Transverse colon (tissue), 4 donors: ENCODE results near the gene OR10G3. TPM values are rescaled to one million over a fixed set of nuclear protein-coding genes. Genes with fewer than 3 reads are reported as not detected.

Experiments
- DNase-seq: peaks from one replicate; pipeline ENCODE4 v3.0.0-alpha.2; 2019
- H3K27ac ChIP-seq, 4 donors: fragments of 200-600 bp; sonication (generic); 2 replicates each; pipeline ENCODE4 v1.5.1; 2016 to 2018; ENCODE audit warnings: inconsistent platforms in 4 of 4
- H3K27me3 ChIP-seq: fragments of 200-600 bp; sonication (generic); 2 replicates; pipeline ENCODE4 v1.5.1; 2017; ENCODE audit warnings: inconsistent platforms
- H3K36me3 ChIP-seq, 4 donors: fragments of 200-600 bp; sonication (generic); 2 replicates each; pipeline ENCODE4 v1.5.1; 2017 to 2019; ENCODE audit warnings: inconsistent platforms in 4 of 4
- H3K4me1 ChIP-seq, 4 donors: fragments of 200-600 bp; sonication (generic); 2 replicates each; pipeline ENCODE4 v1.5.1; 2017 to 2020; ENCODE audit warnings: inconsistent platforms in 4 of 4
- H3K4me3 ChIP-seq, 4 donors: fragments of 200-600 bp; sonication (generic); 1 replicate in 1 of 4; 2 replicates in 3 of 4; pipeline versions ENCODE4 v1.5.1 to v1.6.1; 2017 to 2019; ENCODE audit warnings: inconsistent platforms in 4 of 4
- H3K9me3 ChIP-seq, 2 donors: fragments of 200-600 bp; sonication (generic); 2 replicates each; pipeline ENCODE4 v1.5.1; 2017 to 2019; ENCODE audit warnings: inconsistent platforms in 2 of 2
- EP300 ChIP-seq: sonication (generic); formaldehyde crosslinking; IDR thresholded peaks from one replicate; pipeline ENCODE4 v1.6.1; 2017; ENCODE audit warnings: antibody characterized with exemption, low read depth
- POLR2A ChIP-seq: fragments of 450-650 bp; IDR thresholded peaks from one replicate; pipeline ENCODE4 v1.6.1; 2016; ENCODE audit warnings: antibody characterized with exemption, mild to moderate bottlenecking, moderate library complexity
- POLR2AphosphoS5 ChIP-seq, 3 donors: sonication (generic); formaldehyde crosslinking; IDR thresholded peaks; one replicate each; pipeline ENCODE4 v1.6.1; 2016; ENCODE audit warnings: antibody characterized with exemption in 3 of 3
- WGBS, 2 donors: methylation state at CpG; one replicate each; pipeline ENCODE4 v1.1.5; 2018; ENCODE audit warnings: low coverage in 1 of 2; 5-methylcytosine and 5-hydroxymethylcytosine counted together
- in situ Hi-C, 4 donors: fragments of 200-750 bp; cut with MboI; loops; one replicate each; pipeline versions ENCODE4 v1.15.0 to v1.15.1; 2017; ENCODE audit warnings: low sequenced_read_pairs in 3 of 4, low pct_ligation_motif_present in 1 of 4, low pct_unique_long_range_greater_than_20kb in 1 of 4
- intact Hi-C: fragments of 100-400 bp; cut with DNase I; formaldehyde crosslinking; loops from one replicate; pipeline ENCODE4 v1.15.1; 2023; ENCODE audit warnings: low total_unique reads
- total RNA-seq, 4 donors: library from RNA; depleted of rRNA; stranded (reverse); fragments of >200 nt; gene quantifications; one replicate each; pipeline ENCODE4 v1.1.0, GENCODE V29; 2016
- TF ChIP-seq, protein P1 (sequence below), 5 experiments: fragments of 200-600 bp in 3 of 5; fragments of 450-650 bp in 2 of 5; sonication (generic) in 3 of 5; IDR thresholded peaks; 1 replicate in 2 of 5; 2 replicates in 3 of 5; pipeline ENCODE4 v1.5.1; 2016 to 2017; ENCODE audit warnings: antibody characterized with exemption in 5 of 5, inconsistent platforms in 3 of 5, mild to moderate bottlenecking in 2 of 5, moderate library complexity in 1 of 5

The OR10G3 gene
- total RNA-seq, 4 donors from 2014 or later = not detected

GRCh38 chr14:21526672-21527317 is 53.1 kb downstream of the OR10G3 start:
- intact Hi-C loops = no loop called here
- H3K4me3 ChIP-seq = peak overlapping the region; percentile 50 to 73 (median 62)
- no peak for DNase-seq

GRCh38 chr14:21525962-21526671 is 53.8 kb downstream of the OR10G3 start, which contains the start of gene SALL2:
Gene SALL2, minus strand, starts transcription at chr14:21526346. Its CDS starts 219 bp downstream, at chr14:21526127.
- peaks cover 0 to 15% (median 3%) of the 10 kb centered on the region in 4 donors for H3K4me1 ChIP-seq
- H3K27ac ChIP-seq = peak within 1 kb of the TSS; percentile 70 to 84 (median 78)
- H3K9me3 ChIP-seq = no peaks in the 10 kb centered on the region
- no peaks in the 10 kb centered on the region for H3K27me3 ChIP-seq
- H3K4me3 ChIP-seq = peak within 1 kb of the TSS; percentile 50 to 73 (median 62)
- TF ChIP-seq POLR2AphosphoS5 (IDR thresholded peaks at IDR 0.05) (peak in 1 of 3 donors; percentile 8), EP300 (no peak), POLR2A (no peak)
- H3K36me3 ChIP-seq = no peaks in the 10 kb centered on the region
- 1% methylated on average over 43 of the region's 43 CpGs; no CpG with 5 or more reads in 1 of the 2 donors for WGBS, 2 donors
- in situ Hi-C loops = no loop called here
- DNase-seq = peak; percentile 71
- intact Hi-C loops = no loop called here

More at GRCh38 chr14:21526672-21527317, 53.1 kb downstream of the OR10G3 start:
- WGBS, 2 donors = 31 to 33% methylated on average over 9 to 13 of the region's 13 CpGs
- no peaks in the 10 kb centered on the region for H3K27me3 ChIP-seq
- TF ChIP-seq, protein P1, sequence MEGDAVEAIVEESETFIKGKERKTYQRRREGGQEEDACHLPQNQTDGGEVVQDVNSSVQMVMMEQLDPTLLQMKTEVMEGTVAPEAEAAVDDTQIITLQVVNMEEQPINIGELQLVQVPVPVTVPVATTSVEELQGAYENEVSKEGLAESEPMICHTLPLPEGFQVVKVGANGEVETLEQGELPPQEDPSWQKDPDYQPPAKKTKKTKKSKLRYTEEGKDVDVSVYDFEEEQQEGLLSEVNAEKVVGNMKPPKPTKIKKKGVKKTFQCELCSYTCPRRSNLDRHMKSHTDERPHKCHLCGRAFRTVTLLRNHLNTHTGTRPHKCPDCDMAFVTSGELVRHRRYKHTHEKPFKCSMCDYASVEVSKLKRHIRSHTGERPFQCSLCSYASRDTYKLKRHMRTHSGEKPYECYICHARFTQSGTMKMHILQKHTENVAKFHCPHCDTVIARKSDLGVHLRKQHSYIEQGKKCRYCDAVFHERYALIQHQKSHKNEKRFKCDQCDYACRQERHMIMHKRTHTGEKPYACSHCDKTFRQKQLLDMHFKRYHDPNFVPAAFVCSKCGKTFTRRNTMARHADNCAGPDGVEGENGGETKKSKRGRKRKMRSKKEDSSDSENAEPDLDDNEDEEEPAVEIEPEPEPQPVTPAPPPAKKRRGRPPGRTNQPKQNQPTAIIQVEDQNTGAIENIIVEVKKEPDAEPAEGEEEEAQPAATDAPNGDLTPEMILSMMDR (IDR thresholded peaks at IDR 0.05) = no peak
- no peak for TF ChIP-seq EP300
- TF ChIP-seq POLR2A = no peak
- no peak for TF ChIP-seq POLR2AphosphoS5 (IDR thresholded peaks at IDR 0.05)
- in situ Hi-C loops = no loop called here
- H3K27ac ChIP-seq = peak overlapping the region; percentile 70 to 84 (median 78)
- no peaks in the 10 kb centered on the region for H3K36me3 ChIP-seq
- H3K4me1 ChIP-seq = peaks cover 0 to 15% (median 3%) of the 10 kb centered on the region in 4 donors
- no peaks in the 10 kb centered on the region for H3K9me3 ChIP-seq

DNA sequence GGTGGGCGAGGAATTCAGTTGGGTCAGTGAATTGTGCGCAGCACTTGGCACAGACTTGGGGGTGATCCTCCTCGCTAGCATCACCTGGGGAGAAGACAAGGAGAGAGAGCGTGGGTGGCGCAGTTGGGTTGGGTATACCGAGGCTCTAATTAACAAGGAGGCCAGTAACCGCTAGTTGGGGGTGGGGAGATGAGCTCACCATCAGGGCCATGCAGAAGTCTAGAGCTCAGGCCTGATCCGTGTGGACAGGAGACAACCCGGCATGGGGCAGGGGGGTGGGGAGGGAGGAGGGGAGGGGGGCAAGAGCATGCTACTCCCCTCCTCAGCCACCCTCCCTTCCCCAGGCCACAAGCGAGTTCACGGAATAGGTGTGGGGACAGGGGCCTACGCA is 54.3 kb downstream of the OR10G3 start:
- H3K27me3 ChIP-seq = no peaks in the 10 kb centered on the region
- H3K27ac ChIP-seq = peak overlapping the region; percentile 70 to 84 (median 78)
- 44% methylated on average over 12 of the region's 12 CpGs; no CpG with 5 or more reads in 1 of the 2 donors for WGBS, 2 donors
- no peak for DNase-seq
- H3K36me3 ChIP-seq = no peaks in the 10 kb centered on the region
- no peaks in the 10 kb centered on the region for H3K9me3 ChIP-seq
- intact Hi-C loops (no loop called here), in situ Hi-C loops (no loop called here)
- peaks cover 0 to 15% (median 3%) of the 10 kb centered on the region in 4 donors for H3K4me1 ChIP-seq
- TF ChIP-seq, protein P1 (IDR thresholded peaks at IDR 0.05) = no peak
- TF ChIP-seq POLR2A (no peak), POLR2AphosphoS5 (IDR thresholded peaks at IDR 0.05) (no peak), EP300 (no peak)
- H3K4me3 ChIP-seq = peak overlapping the region; percentile 50 to 73 (median 62)

GRCh38 chr14:21524575-21525490 is 55.0 kb downstream of the OR10G3 start:
- Histone ChIP-seq H3K27me3 (no peaks in the 10 kb centered on the region), H3K27ac (peak overlapping the region; percentile 70 to 84 (median 78)), H3K4me3 (peak overlapping the region in 2 of 4 donors; percentile 55 to 73), H3K36me3 (no peaks in the 10 kb centered on the region), H3K9me3 (no peaks in the 10 kb centered on the region), H3K4me1 (peaks cover 0 to 15% (median 3%) of the 10 kb centered on the region in 4 donors)
- in situ Hi-C loops (no loop called here), intact Hi-C loops (no loop called here)
- no peak for TF ChIP-seq POLR2A
- DNase-seq = no peak
- WGBS, 2 donors = 80 to 88% methylated on average over 5 to 12 of the region's 18 CpGs
